Left ventricle myocardium inferior (tissue), 1 donor: ENCODE results near the gene AUTS2. TPM values are rescaled to one million over a fixed set of nuclear protein-coding genes. Genes with fewer than 3 reads are reported as not detected.

Experiments
- DNase-seq: peaks from one replicate; pipeline ENCODE4 v3.0.0-alpha.2; 2020
- H3K27ac ChIP-seq: fragments of 200-600 bp; replicated peaks from 2 replicates; pipeline ENCODE4 v1.8.0; 2021
- H3K27me3 ChIP-seq: fragments of 200-600 bp; 2 replicates; pipeline ENCODE4 v1.8.0; 2021; ENCODE audit warnings: low read depth
- H3K36me3 ChIP-seq: fragments of 200-600 bp; 2 replicates; pipeline ENCODE4 v1.8.0; 2021
- H3K4me1 ChIP-seq: fragments of 200-600 bp; 2 replicates; pipeline ENCODE4 v1.8.0; 2021
- H3K4me3 ChIP-seq: fragments of 200-600 bp; 2 replicates; pipeline ENCODE4 v1.8.0; 2021; ENCODE audit warnings: mild to moderate bottlenecking, moderate library complexity
- H3K9me3 ChIP-seq: fragments of 200-600 bp; replicated peaks from 2 replicates; pipeline ENCODE4 v1.8.0; 2021
- intact Hi-C: fragments of 100-400 bp; cut with micrococcal nuclease; formaldehyde crosslinking; loops from one replicate; pipeline ENCODE4 v1.11.0; 2022
- total RNA-seq: library from RNA; stranded (reverse); fragmentation: NEBNext Ultra II Directional; extraction: Animal tissue kit (Norgen Biotek cat#: 25700); gene quantifications from one replicate; pipeline ENCODE4 v1.2.1, GENCODE V29; 2021
- TF ChIP-seq, protein P1 (sequence below): fragments of 200-600 bp; IDR thresholded peaks from 2 replicates; pipeline ENCODE4 v1.8.0; 2021; ENCODE audit warnings: antibody characterized with exemption, mild to moderate bottlenecking, borderline replicate concordance
- donor health status: DM: no; HTN: yes; CAD: no; lungs with severe emphysema.

AUTS2 gene
- total RNA-seq, 1 donor from 2014 or later: 10.5 TPM

DNA sequence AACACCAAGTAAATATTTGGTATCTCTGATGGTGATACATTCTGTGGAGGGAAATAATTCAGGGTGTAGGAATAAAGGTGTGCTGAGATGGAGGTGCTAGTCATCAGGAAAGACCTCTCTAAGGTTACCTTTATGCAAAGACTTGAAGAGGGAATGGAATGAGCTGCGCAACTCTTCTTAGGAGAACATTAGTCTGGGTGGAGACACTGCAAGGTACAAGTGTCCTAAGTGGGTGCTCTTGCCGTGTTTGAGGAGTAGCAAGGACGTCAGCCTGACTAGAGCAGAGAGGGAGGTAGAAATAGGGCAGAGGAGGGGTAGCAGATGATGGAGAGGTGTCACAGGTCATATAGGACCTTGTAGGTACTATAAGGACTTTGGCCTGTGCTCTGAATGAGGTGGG, 148.1 kb downstream of the AUTS2 start:
- Histone ChIP-seq H3K27me3 (no peaks in the 10 kb centered on the region), H3K27ac (no peak overlapping the region), H3K4me3 (no peak overlapping the region), H3K4me1 (peaks cover 8% of the 10 kb centered on the region), H3K36me3 (no peaks in the 10 kb centered on the region), H3K9me3 (no peaks in the 10 kb centered on the region)
- TF ChIP-seq, protein P1, sequence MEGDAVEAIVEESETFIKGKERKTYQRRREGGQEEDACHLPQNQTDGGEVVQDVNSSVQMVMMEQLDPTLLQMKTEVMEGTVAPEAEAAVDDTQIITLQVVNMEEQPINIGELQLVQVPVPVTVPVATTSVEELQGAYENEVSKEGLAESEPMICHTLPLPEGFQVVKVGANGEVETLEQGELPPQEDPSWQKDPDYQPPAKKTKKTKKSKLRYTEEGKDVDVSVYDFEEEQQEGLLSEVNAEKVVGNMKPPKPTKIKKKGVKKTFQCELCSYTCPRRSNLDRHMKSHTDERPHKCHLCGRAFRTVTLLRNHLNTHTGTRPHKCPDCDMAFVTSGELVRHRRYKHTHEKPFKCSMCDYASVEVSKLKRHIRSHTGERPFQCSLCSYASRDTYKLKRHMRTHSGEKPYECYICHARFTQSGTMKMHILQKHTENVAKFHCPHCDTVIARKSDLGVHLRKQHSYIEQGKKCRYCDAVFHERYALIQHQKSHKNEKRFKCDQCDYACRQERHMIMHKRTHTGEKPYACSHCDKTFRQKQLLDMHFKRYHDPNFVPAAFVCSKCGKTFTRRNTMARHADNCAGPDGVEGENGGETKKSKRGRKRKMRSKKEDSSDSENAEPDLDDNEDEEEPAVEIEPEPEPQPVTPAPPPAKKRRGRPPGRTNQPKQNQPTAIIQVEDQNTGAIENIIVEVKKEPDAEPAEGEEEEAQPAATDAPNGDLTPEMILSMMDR: no peak
- no peak for DNase-seq
- intact Hi-C loops: no loop called here

DNA sequence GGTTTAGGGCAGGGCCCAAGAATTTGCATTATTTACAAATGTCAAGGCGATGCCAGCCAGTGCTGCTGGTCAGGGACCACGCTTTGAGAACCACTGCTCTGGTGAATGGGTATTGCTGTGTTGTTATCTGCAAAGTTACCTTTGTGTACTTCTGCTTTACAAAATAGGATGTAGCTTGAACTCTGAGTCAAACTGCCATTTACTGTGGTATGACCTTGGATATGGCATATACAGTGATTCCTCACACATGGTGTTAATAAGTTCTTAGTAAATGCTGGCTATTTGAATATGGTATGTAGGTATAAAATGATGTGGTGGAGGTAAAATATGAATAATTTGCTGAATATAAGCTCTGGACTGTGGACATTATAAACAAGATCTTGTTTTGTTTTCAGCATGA, 148.9 kb downstream of the AUTS2 start:
- DNase-seq: no peak
- intact Hi-C loops: no loop called here
- TF ChIP-seq, protein P1: no peak
- Histone ChIP-seq H3K9me3 (no peaks in the 10 kb centered on the region), H3K27me3 (no peaks in the 10 kb centered on the region), H3K27ac (no peak overlapping the region), H3K4me3 (no peak overlapping the region), H3K36me3 (no peaks in the 10 kb centered on the region), H3K4me1 (peaks cover 15% of the 10 kb centered on the region)

DNA sequence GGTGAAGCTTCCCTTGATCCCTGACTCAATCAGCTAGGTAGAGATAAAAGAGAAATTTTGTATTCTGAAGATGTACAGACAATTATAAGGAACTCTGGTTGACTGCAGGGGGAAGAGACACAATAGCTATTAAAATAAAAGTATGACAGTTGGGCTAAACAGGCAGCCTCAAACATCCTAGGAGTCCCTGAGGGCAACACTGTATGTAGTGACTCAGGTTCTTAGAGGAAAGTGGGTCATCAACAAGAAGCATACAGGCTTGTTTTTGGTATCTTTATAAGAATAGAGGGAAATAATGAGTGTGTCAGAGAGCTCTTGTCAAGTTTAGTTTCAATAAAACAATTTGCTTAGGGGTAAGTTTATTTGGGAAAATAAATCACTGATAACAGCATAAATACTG, 150.3 kb downstream of the AUTS2 start:
- Histone ChIP-seq H3K36me3 (no peaks in the 10 kb centered on the region), H3K4me3 (no peak overlapping the region), H3K27ac (no peak overlapping the region), H3K27me3 (no peaks in the 10 kb centered on the region), H3K4me1 (peaks cover 18% of the 10 kb centered on the region), H3K9me3 (no peaks in the 10 kb centered on the region)
- DNase-seq: no peak
- intact Hi-C loops: no loop called here
- TF ChIP-seq, protein P1: no peak

DNA sequence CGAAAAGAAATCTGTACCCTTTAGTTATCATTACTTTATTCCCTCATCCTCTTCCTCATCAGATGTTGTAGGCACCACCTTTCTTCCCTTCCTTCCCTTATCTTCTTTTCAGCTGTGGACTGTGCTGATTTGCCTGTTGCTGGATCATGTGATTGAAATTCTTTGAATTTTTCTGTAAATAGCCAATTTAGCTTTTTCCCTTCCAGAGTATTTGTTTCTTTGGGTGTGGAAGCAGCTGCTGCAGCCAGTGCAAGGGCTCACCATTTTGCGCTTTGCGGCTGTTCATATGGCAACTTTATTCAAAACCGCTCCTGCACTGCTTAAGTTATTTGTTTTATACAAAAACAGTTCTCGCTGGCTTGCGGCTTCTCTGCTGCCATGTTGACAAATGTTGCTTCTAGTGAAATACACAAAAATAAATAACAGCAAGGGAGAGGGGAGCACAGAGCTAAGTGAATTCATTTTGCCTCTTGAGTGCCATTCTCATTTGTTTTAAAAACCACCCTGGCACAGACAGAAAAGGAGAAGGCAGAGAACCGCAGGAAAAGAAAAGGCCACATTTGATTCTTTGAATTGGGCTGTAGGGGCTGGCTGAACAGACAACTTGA, 151.2 kb downstream of the AUTS2 start:
- DNase-seq: no peak
- Histone ChIP-seq H3K9me3 (no peaks in the 10 kb centered on the region), H3K4me1 (peaks cover 18% of the 10 kb centered on the region), H3K4me3 (no peak overlapping the region), H3K36me3 (no peaks in the 10 kb centered on the region), H3K27ac (no peak overlapping the region), H3K27me3 (no peaks in the 10 kb centered on the region)
- TF ChIP-seq, protein P1: no peak
- intact Hi-C loops: no loop called here

DNA sequence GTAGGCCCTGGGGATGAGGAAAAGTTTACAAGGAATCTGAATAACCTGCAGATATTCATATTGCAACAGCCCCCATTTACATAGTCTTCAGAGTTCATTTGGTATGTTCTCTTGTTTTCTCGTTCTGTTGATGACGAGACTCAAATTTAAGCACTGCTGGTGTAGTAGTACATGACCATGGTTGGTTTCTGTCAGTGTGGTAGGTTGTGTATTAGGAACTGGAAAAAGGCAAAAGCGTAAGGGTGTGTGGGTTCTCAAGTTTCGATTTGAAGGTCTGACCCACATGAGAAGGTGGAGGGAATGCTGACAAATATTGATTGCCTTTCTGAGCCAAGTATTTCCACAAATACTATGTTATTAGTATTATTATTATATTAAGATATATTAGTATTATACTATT, 151.7 kb downstream of the AUTS2 start:
- Histone ChIP-seq H3K27me3 (no peaks in the 10 kb centered on the region), H3K4me1 (peaks cover 18% of the 10 kb centered on the region), H3K36me3 (no peaks in the 10 kb centered on the region), H3K9me3 (no peaks in the 10 kb centered on the region), H3K4me3 (no peak overlapping the region), H3K27ac (no peak overlapping the region)
- no peak for DNase-seq
- TF ChIP-seq, protein P1: no peak
- intact Hi-C loops: no loop called here
